Colonic mucosa (tissue), 4 donors: ENCODE results near the gene POLR2L. TPM values are rescaled to one million over a fixed set of nuclear protein-coding genes. Genes with fewer than 3 reads are reported as not detected.

ENCODE experiments used
- DNase-seq: peaks from one replicate; pipeline ENCODE4 v3.0.0-alpha.2; 2020
- H3K27ac ChIP-seq: fragments of 200-600 bp; one replicate; pipeline ENCODE4 v1.8.0; 2021
- H3K27me3 ChIP-seq: fragments of 200-600 bp; one replicate; pipeline ENCODE4 v1.8.0; 2021
- H3K36me3 ChIP-seq: fragments of 200-600 bp; one replicate; pipeline ENCODE4 v1.8.0; 2021
- H3K4me1 ChIP-seq: fragments of 200-600 bp; one replicate; pipeline ENCODE4 v1.8.0; 2021; ENCODE audit warnings: mild to moderate bottlenecking
- H3K4me3 ChIP-seq: fragments of 200-600 bp; one replicate; pipeline ENCODE4 v1.8.0; 2021
- H3K9ac ChIP-seq, 2 donors: one replicate each; pipeline ENCODE4 v1.7.0; 2013; ENCODE audit warnings: control low read depth in 2 of 2, low read depth in 2 of 2, low read length in 2 of 2
- H3K9me3 ChIP-seq: fragments of 200-600 bp; one replicate; pipeline ENCODE4 v1.8.0; 2021
- CTCF ChIP-seq: fragments of 200-600 bp; IDR thresholded peaks from one replicate; pipeline ENCODE4 v1.8.0; 2022; ENCODE audit warnings: antibody characterized with exemption, mild to moderate bottlenecking
- intact Hi-C: fragments of 100-400 bp; cut with DNase I; formaldehyde crosslinking; loops from one replicate; pipeline ENCODE4 v1.14.1; 2022
- total RNA-seq, 2 donors: library from RNA; stranded (reverse); fragmentation: NEBNext Ultra II Directional in 1 of 2; extraction: Animal tissue kit (Norgen Biotek cat#: 25700) in 1 of 2; gene quantifications; one replicate each; pipeline ENCODE4 v1.2.1, GENCODE V29; 2021
- donor health status: healthy.
- donor health status: DM: no; HTN: no; CAD: no.
- donor health status: DM: no; HTN: no; CAD: no.

Gene POLR2L
- total RNA-seq, 2 donors from 2014 or later: 77.4 to 181 TPM

- DNase-seq: no peak
- intact Hi-C loops: no loop called here
- peaks cover 5% of the 10 kb centered on the region for H3K27me3 ChIP-seq
- no peaks in the 10 kb centered on the region for H3K9me3 ChIP-seq
- H3K4me1 ChIP-seq: no peaks in the 10 kb centered on the region
- H3K27ac ChIP-seq: no peak overlapping the region
- TF ChIP-seq CTCF: no peak
- H3K36me3 ChIP-seq: no peaks in the 10 kb centered on the region
- H3K9ac ChIP-seq: no peak overlapping the region
- H3K4me3 ChIP-seq: no peak overlapping the region
Observed at GRCh38 chr11:868802-869201, 26.5 kb upstream of the POLR2L start.

GRCh38 chr11:868394-868793 is 26.1 kb upstream of the POLR2L start:
- Histone ChIP-seq H3K36me3 (no peaks in the 10 kb centered on the region), H3K27me3 (peaks cover 7% of the 10 kb centered on the region), H3K27ac (no peak overlapping the region), H3K4me3 (no peak overlapping the region), H3K9me3 (no peaks in the 10 kb centered on the region), H3K9ac (no peak overlapping the region), H3K4me1 (no peaks in the 10 kb centered on the region)
- no peak for DNase-seq
- TF ChIP-seq CTCF: no peak
- intact Hi-C loops: no loop called here

GRCh38 chr11:867856-868358 is 25.6 kb upstream of the POLR2L start:
- no peak for TF ChIP-seq CTCF
- intact Hi-C loops: no loop called here

GRCh38 chr11:866481-866880 is 24.2 kb upstream of the POLR2L start:
- DNase-seq: no peak
- intact Hi-C loops: no loop called here
- Histone ChIP-seq H3K4me3 (no peak overlapping the region), H3K4me1 (peaks cover 6% of the 10 kb centered on the region), H3K27me3 (peaks cover 21% of the 10 kb centered on the region), H3K36me3 (no peaks in the 10 kb centered on the region), H3K27ac (no peak overlapping the region), H3K9me3 (no peaks in the 10 kb centered on the region), H3K9ac (no peak overlapping the region)
- TF ChIP-seq CTCF: no peak

More at GRCh38 chr11:867856-868358, 25.6 kb upstream of the POLR2L start:
- DNase-seq: no peak
- no peak overlapping the region for H3K9ac ChIP-seq
- H3K4me1 ChIP-seq: no peaks in the 10 kb centered on the region
- no peaks in the 10 kb centered on the region for H3K9me3 ChIP-seq
- H3K4me3 ChIP-seq: no peak overlapping the region
- H3K36me3 ChIP-seq: no peaks in the 10 kb centered on the region
- H3K27ac ChIP-seq: no peak overlapping the region
- peaks cover 7% of the 10 kb centered on the region for H3K27me3 ChIP-seq

GRCh38 chr11:865462-866430 is 23.4 kb upstream of the POLR2L start:
- H3K36me3 ChIP-seq: no peaks in the 10 kb centered on the region
- DNase-seq: no peak

More at GRCh38 chr11:865462-866430, 23.4 kb upstream of the POLR2L start:
- peaks cover 6% of the 10 kb centered on the region for H3K4me1 ChIP-seq
- H3K9ac ChIP-seq: no peak overlapping the region
- H3K9me3 ChIP-seq: no peaks in the 10 kb centered on the region
- H3K27me3 ChIP-seq: peaks cover 21% of the 10 kb centered on the region
- no peak for TF ChIP-seq CTCF
- H3K4me3 ChIP-seq: no peak overlapping the region
- H3K27ac ChIP-seq: no peak overlapping the region
- intact Hi-C loops: no loop called here
